Muscle of leg (tissue), 11 donors: ENCODE results near the gene APLP1. TPM values are rescaled to one million over a fixed set of nuclear protein-coding genes. Genes with fewer than 3 reads are reported as not detected.
A peak's percentile ranks its signal among the peaks of the same experiment; 100 is the strongest.

Source experiments
- DNase-seq: peaks from one replicate; pipeline ENCODE4 v3.0.0; 2013
- H3K27ac ChIP-seq: one replicate; pipeline ENCODE4 v1.5.1; 2013; ENCODE audit warnings: mild to moderate bottlenecking, low read length, control low read depth
- H3K27me3 ChIP-seq: one replicate; pipeline ENCODE4 v1.6.1; 2013; ENCODE audit warnings: low read length; ENCODE audit not compliant: control insufficient read depth, insufficient read depth
- H3K36me3 ChIP-seq: one replicate; pipeline ENCODE4 v1.6.1; 2013; ENCODE audit warnings: low read length; ENCODE audit not compliant: control insufficient read depth, insufficient read depth
- H3K4me1 ChIP-seq: one replicate; pipeline ENCODE4 v1.6.1; 2013; ENCODE audit warnings: low read length; ENCODE audit not compliant: control insufficient read depth, insufficient read depth
- H3K4me3 ChIP-seq: one replicate; pipeline ENCODE4 v1.5.1; 2013; ENCODE audit warnings: low read length, control low read depth
- H3K9me3 ChIP-seq: replicated peaks from 2 replicates; pipeline ENCODE4 v1.6.1; 2013; ENCODE audit warnings: low read depth, low read length; ENCODE audit not compliant: control insufficient read depth
- WGBS: methylation state at CpG from one replicate; pipeline ENCODE4 v1.1.5; 2013; ENCODE audit warnings: missing lambda C conversion rate; ENCODE audit not compliant: insufficient coverage; 5-methylcytosine and 5-hydroxymethylcytosine counted together
- polyA plus RNA-seq, 8 donors: library from polyadenylated mRNA; unstranded; fragments of 120-200 nt; gene quantifications; one replicate each; pipeline versions ENCODE4 v1.2.1 to v1.2.3, GENCODE V29; 2013; ENCODE audit warnings: inconsistent platforms in 1 of 8, low replicate concordance in 1 of 8; ENCODE audit not compliant: insufficient read length in 8 of 8, insufficient read depth in 1 of 8
- total RNA-seq: library from RNA; stranded (reverse); fragments of 120-200 nt; gene quantifications from one replicate; pipeline ENCODE4 v1.2.4, GENCODE V29; 2013

APLP1 gene
- total and polyA plus RNA-seq, 9 donors = 4.6 to 10.7 (median 7.3) TPM

DNA sequence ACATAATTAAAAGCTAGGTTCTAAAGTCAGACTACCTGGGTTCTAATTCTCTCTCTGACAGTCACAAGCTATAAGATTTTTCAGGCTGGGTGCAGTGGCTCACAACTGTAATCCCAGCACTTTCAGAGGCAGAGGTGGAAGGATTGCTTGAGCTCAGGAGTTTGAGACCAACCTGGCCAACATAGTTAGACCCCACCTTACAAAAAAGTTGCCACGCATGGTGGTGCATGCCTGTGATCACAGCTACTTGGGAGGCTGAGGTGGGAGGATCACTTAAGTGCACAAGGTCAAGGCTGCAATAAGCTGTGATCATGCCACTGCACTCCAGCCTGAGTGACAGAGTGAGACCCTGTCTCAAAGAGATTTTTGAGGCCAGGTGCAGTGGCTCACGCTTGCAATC is 26.0 kb downstream of the APLP1 start:
- Histone ChIP-seq H3K27me3 (peaks cover 2% of the 10 kb centered on the region), H3K4me1 (peaks cover 12% of the 10 kb centered on the region), H3K27ac (no peak overlapping the region), H3K9me3 (no peaks in the 10 kb centered on the region), H3K36me3 (peaks cover 17% of the 10 kb centered on the region), H3K4me3 (no peak overlapping the region)
- WGBS = 83% methylated on average over 2 of the region's 2 CpGs
- no peak for DNase-seq

DNA sequence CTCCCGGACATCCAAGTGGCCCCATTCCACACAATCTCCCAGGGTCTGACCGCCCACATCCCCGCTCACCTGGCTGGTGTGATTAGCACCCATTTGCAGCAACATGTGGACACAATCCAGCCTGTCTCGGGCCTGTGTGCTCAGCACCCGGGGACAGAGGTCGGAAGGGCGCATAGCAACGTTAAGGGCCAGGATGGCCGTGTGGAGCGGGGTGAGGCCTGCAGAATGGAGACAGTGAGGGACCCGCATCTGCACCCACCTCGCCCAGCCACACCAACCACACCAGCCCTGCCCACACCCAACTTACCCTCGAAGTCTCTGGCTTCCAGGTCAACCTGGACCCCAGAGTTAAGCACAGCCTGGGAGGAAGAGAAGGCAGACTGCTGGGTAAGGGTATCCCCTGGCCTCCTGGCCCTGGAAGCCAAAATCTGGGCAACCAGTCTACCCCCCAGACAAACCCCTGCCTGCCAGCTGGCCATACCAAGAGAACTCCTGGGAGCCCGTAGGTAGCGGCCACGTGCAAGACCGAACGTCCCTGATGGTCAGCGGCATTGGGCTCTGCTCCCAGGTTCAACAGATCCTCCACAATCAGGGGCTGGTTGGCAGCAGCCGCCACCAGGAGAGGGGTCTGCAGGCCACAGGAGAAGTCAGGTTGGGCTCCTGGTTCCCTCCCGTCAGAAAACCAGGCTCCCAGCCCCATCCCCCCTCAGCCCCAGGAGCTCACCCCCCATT is 27.7 kb downstream of the APLP1 start:
- peaks cover 14% of the 10 kb centered on the region for H3K4me1 ChIP-seq
- H3K27me3 ChIP-seq = peaks cover 7% of the 10 kb centered on the region
- no peak overlapping the region for H3K27ac ChIP-seq
- H3K9me3 ChIP-seq = no peaks in the 10 kb centered on the region
- H3K36me3 ChIP-seq = peaks cover 12% of the 10 kb centered on the region
- WGBS = 88% methylated on average over 10 of the region's 21 CpGs
- H3K4me3 ChIP-seq = no peak overlapping the region
- no peak for DNase-seq

DNA sequence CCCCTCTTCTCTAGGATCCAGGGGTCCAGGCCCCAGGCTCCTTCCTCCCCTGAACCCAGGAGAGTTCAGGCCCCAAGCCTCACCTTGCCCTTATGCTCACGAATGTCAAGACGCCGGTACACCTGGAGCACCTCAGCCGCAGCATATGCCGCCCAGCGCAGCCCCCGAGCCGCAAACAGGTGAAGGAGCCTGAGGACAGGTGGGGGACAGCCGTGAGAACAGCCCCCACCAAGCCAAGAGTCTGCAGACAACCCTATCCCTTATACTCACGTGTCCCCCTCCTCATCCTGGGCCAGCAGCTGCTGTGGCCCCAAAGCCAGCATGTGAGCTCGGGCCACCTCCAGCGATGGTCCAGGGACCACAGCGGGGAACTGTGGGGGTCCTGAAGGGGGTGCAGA is 28.3 kb downstream of the APLP1 start:
- H3K4me3 ChIP-seq = no peak overlapping the region
- peaks cover 14% of the 10 kb centered on the region for H3K4me1 ChIP-seq
- peaks cover 12% of the 10 kb centered on the region for H3K36me3 ChIP-seq
- H3K27me3 ChIP-seq = peaks cover 7% of the 10 kb centered on the region
- H3K9me3 ChIP-seq = no peaks in the 10 kb centered on the region
- no peak for DNase-seq
- WGBS = 93% methylated on average over 9 of the region's 13 CpGs
- no peak overlapping the region for H3K27ac ChIP-seq

DNA sequence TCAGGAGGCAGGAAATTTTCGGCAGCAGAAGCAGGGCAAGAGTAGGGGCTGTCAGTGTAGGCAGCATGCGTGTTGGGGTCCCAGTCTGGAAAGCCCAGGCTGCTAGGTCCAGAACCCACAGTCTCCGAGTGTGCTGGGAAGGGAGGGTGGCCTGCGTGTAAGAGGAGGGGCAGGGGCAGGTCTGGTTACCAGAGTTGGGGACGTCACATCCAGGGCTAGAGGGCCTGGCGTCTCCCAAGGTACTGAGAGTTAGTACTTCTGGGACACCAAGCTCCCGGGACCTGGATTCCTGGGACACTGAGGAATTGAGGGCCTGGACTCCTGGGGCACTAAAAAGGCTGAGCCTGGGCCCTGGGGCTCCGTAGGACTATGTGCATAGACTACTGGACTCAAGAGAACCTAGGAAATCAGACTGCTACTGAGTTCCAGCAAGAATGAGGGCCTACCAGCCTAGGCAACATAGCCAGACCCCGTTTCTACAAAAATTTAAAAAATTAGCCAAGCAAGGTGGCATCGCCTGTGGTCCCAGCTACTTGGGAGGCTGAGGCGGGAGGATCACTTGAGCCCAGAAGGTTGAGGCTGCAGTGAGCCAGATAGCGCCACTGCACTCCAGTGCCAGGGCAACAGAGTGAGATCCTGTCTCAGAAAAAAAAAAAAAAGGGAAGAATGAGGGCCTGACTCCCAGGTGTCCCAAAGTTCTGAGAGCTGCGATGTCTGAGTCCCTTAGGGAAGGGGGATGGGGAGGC is 29.5 kb downstream of the APLP1 start:
- H3K4me3 ChIP-seq = peak overlapping the region; percentile 64
- no peak for DNase-seq
- H3K9me3 ChIP-seq = no peaks in the 10 kb centered on the region
- H3K36me3 ChIP-seq = peaks cover 12% of the 10 kb centered on the region
- 91% methylated on average over 12 of the region's 13 CpGs for WGBS
- no peak overlapping the region for H3K27ac ChIP-seq
- peaks cover 14% of the 10 kb centered on the region for H3K4me1 ChIP-seq
- peaks cover 13% of the 10 kb centered on the region for H3K27me3 ChIP-seq

DNA sequence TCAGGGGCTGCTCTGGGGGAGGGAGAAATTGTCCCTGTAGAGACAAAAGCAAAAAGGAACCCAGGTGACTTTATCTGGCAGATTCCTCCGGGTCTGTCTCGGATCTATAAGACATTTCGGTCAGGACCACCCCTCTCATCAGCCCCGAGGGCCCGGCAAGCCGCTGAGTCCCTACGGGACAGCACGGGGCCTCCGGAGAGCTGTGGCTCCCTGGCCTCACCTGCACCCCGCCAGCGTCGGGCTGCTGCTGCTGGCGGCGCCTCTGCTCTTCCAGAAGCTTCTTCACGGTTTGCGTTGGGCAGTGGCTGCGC is 30.1 kb downstream of the APLP1 start:
- H3K4me3 ChIP-seq = peak overlapping the region; percentile 64
- peaks cover 14% of the 10 kb centered on the region for H3K4me1 ChIP-seq
- 3% methylated on average over 9 of the region's 17 CpGs for WGBS
- peaks cover 12% of the 10 kb centered on the region for H3K36me3 ChIP-seq
- H3K27me3 ChIP-seq = peaks cover 19% of the 10 kb centered on the region
- H3K27ac ChIP-seq = peak overlapping the region; percentile 87
- no peaks in the 10 kb centered on the region for H3K9me3 ChIP-seq
- no peak for DNase-seq

DNA sequence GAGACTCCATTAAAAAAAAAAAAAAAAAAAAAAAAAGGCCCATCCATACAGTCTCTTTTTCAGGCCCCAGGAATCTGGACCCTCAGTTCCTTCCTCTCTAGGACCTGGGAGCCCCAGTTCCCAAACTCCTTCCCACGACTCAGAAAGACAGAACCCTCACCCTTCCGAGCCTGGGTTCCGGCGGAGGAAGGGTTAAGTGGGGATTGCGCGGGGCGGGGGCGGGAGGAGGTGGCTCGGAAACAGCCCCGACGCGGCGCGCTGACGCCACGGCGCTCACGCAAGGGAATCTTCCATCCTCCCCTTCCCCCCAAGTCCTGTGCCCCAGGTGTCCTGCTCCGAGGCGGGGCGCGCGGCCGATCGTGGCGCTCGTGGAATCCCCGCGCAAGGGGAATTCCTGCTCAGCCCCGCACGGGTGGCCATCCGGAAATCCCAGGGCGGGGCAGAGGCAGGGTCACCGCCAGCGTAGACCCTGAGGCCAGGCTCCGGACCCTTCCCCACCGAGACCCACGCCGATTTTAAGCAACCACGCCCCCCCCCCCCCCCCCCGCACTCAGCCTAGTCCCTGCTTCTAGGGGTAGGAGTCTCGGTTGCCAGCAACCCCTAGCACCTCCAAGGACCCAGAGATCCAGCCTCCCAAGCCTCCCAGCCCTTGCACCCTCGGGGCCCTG is 31.3 kb downstream of the APLP1 start:
- H3K27ac ChIP-seq = peak overlapping the region; percentile 87
- H3K27me3 ChIP-seq = peaks cover 27% of the 10 kb centered on the region
- peak; percentile 93 for DNase-seq
- peak overlapping the region; percentile 64 for H3K4me3 ChIP-seq
- H3K4me1 ChIP-seq = peaks cover 14% of the 10 kb centered on the region
- 0% methylated on average over 16 of the region's 43 CpGs for WGBS
- no peaks in the 10 kb centered on the region for H3K9me3 ChIP-seq
- H3K36me3 ChIP-seq = peaks cover 12% of the 10 kb centered on the region

DNA sequence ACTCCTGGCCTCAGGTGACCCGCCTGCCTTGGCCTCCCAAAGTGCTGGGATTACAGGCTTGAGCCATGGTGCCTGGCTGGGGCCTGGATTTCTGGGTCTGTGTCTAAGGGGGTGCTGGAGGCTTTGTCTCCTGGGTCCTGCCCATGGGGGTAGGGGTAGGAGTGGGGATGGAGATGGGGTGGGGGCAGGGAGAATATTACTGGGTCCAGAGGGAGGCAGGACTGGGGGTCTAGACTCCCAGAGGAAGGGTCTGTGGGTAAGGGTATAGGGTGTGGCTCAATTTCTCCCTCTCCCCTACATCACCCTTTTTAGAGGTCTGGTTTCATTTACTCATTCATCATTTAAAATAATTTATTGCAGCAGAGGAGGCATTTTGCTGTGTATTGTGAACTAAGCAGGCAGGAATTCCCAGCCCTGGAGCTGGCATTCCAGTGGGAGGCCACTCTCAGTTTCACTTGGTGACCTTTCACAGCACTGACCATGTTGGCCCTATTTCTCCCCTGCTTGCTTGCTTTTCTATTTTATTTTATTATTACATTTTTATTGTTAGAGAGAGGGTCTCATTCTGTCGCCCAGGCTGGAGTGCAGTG is 32.8 kb downstream of the APLP1 start:
- DNase-seq = no peak
- H3K36me3 ChIP-seq = peaks cover 6% of the 10 kb centered on the region
- H3K9me3 ChIP-seq = no peaks in the 10 kb centered on the region
- H3K4me1 ChIP-seq = peaks cover 14% of the 10 kb centered on the region
- H3K4me3 ChIP-seq = no peak overlapping the region
- H3K27me3 ChIP-seq = peaks cover 27% of the 10 kb centered on the region
- 40% methylated on average over 1 of the region's 2 CpGs for WGBS
- no peak overlapping the region for H3K27ac ChIP-seq

DNA sequence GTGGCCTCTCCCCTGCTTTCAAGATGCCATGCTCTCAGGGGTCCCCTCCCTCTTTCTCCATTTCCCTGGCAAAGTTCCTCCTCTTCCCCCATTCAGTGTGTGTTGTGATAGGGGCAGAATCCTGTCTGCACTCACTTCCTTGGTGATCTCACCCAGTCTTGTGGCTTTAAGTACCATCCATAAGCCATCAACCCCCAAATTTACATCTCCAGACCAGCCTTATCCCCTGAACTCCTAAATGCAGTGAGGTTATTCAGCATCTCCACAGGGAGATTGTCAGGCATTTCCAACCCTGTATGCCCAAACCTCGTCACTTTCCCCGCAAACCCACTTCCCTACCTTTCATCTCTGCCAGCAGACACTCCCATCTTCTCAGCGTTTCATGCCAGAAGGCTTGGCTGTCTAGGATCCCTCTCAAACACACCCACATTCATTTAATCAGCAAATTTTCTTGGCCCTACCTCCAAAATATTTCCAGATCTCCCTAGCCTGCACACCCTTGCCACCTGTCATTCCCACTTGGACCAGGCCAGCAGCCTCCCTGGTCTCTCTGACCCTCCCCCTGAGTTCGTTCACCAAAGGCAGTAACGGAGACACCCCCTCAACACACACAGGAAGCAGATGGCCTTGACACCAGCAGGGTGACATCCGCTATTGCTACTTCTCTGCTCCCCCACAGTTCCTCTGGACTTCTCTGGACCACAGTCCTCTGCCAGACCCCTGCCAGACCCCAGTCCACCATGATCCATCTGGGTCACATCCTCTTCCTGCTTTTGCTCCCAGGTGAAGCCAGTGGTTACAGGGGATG is 33.7 kb downstream of the APLP1 start, which contains the start of gene HCST:
Gene HCST, plus strand, starts transcription at position 676 of the 808 bp plus-strand sequence. Its CDS starts 65 bp downstream, at position 741.
- peak; percentile 52 for DNase-seq
- Histone ChIP-seq H3K4me3 (peak within 1 kb of the TSS; percentile 24), H3K36me3 (peaks cover 4% of the 10 kb centered on the region), H3K4me1 (peaks cover 14% of the 10 kb centered on the region), H3K27me3 (peaks cover 27% of the 10 kb centered on the region), H3K27ac (peak within 1 kb of the TSS; percentile 71), H3K9me3 (no peaks in the 10 kb centered on the region)
- 24% methylated on average over 6 of the region's 6 CpGs for WGBS

DNA sequence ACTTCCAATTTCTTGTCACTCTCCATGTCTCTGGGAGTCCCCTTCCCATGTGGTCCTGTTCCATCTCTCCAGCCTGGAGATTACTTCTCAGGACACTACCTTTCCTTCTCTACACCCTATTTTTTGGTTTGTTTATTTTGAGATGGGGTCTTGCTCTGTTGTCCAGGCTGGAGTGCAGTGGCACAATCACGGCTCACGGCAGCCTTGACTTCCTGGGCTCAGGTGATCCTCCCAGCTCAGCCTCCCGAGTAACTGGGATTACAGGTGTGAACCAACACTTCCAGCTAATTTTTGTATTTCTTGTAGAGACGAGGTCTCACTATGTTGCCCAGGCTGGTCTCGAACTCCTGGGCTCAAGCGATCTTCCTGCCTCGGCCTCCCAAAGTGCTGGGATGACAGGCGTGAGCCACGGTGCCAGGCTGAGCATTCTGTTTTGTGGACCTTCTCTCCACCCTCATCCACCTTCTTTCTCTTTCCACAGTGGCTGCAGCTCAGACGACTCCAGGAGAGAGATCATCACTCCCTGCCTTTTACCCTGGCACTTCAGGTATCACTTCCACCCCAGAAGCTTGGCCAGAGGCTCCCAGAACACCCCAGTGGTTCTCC is 34.6 kb downstream of the APLP1 start:
- WGBS = 73% methylated on average over 10 of the region's 10 CpGs
- Histone ChIP-seq H3K4me3 (peak overlapping the region; percentile 24), H3K9me3 (no peaks in the 10 kb centered on the region), H3K4me1 (peaks cover 14% of the 10 kb centered on the region), H3K27ac (peak overlapping the region; percentile 71), H3K27me3 (peaks cover 27% of the 10 kb centered on the region), H3K36me3 (peaks cover under 1% of the 10 kb centered on the region)
- no peak for DNase-seq
